DND-41 (cell line): Measurements from ENCODE around the gene CSPG5.

Source experiments
- ATAC-seq: fragments of 200-7000 bp; cut with Tn5 transposase; 3 replicates; pipeline ENCODE4 v1.9.1; 2021; ENCODE audit warnings: low read depth; ENCODE audit not compliant: insufficient read depth
- DNase-seq: peaks from one replicate; pipeline ENCODE4 v3.0.0-alpha.2; 2020
- H2AFZ ChIP-seq: 2 replicates; pipeline ENCODE4 v1.6.0; 2012; ENCODE audit warnings: low read depth, low read length
- H3K27ac ChIP-seq: 2 replicates; pipeline ENCODE4 v1.5.1; 2012; ENCODE audit warnings: low read length, inconsistent platforms
- H3K27me3 ChIP-seq: fragments of 200-600 bp; sonication (generic); 2 replicates; pipeline ENCODE4 v1.6.0; 2012; ENCODE audit warnings: low read length, mild to moderate bottlenecking, inconsistent platforms; ENCODE audit not compliant: insufficient read depth, poor library complexity
- H3K36me3 ChIP-seq: 2 replicates; pipeline ENCODE4 v1.5.1; 2012; ENCODE audit warnings: low read length, inconsistent platforms; ENCODE audit not compliant: insufficient read depth
- H3K4me1 ChIP-seq: 2 replicates; pipeline ENCODE4 v1.5.1; 2012; ENCODE audit warnings: mild to moderate bottlenecking, low read length; ENCODE audit not compliant: insufficient read depth
- H3K4me2 ChIP-seq: 2 replicates; pipeline ENCODE4 v1.6.0; 2012; ENCODE audit warnings: mild to moderate bottlenecking, moderate library complexity, low read length, inconsistent platforms; ENCODE audit not compliant: insufficient read depth
- H3K4me3 ChIP-seq, 2 experiments: fragments of 200-600 bp in 1 of 2; shearing (Covaris generic) in 1 of 2; 2 replicates each; pipeline ENCODE4 v1.5.1; 2012 to 2016; ENCODE audit warnings: inconsistent platforms in 2 of 2, low read length in 2 of 2, mild to moderate bottlenecking in 2 of 2, low read depth in 1 of 2, moderate library complexity in 1 of 2
- H3K79me2 ChIP-seq: 2 replicates; pipeline ENCODE4 v1.6.0; 2012; ENCODE audit warnings: low read length, inconsistent platforms; ENCODE audit not compliant: insufficient read depth
- H3K9ac ChIP-seq: 2 replicates; pipeline ENCODE4 v1.6.0; 2012; ENCODE audit warnings: low read depth, mild to moderate bottlenecking, inconsistent platforms, low read length, moderate library complexity
- H3K9me3 ChIP-seq: 2 replicates; pipeline ENCODE4 v1.5.1; 2012; ENCODE audit warnings: low read length, moderate library complexity, mild to moderate bottlenecking, inconsistent platforms; ENCODE audit not compliant: insufficient read depth, severe bottlenecking
- H4K20me1 ChIP-seq: 2 replicates; pipeline ENCODE4 v1.6.0; 2012; ENCODE audit warnings: low read length; ENCODE audit not compliant: insufficient read depth
- EZH2 ChIP-seq: IDR thresholded peaks from 3 replicates; pipeline ENCODE4 v1.6.1; 2012; ENCODE audit warnings: borderline replicate concordance, low read depth, mild to moderate bottlenecking, moderate library complexity, low read length, inconsistent platforms; ENCODE audit not compliant: severe bottlenecking
- TF ChIP-seq, protein P1 (sequence below): IDR thresholded peaks from 2 replicates; pipeline ENCODE4 v1.5.1; 2012; ENCODE audit warnings: borderline replicate concordance, low read length, moderate library complexity, mild to moderate bottlenecking; ENCODE audit not compliant: poor library complexity, severe bottlenecking; ENCODE audit errors: extremely low read depth

CSPG5 gene

DNA sequence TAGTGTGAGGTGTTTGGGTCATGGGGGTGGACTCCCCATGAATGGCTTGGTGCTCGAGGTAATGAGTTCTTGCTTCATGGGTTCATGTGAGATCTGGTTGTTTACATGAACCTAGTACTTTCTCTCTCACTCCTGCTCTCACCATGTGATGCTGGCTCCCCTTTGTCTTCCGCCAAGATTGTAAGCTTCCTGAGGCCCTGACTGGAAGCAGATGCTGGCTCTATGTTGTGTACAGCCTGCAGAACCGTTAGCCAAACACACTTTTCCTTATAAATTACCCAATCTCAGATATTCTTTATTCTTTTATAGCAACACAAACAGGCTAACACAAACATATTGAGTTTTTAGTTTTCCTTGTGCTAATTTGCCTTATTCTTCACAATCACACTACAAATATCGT lies 3.2 kb upstream of the CSPG5 start:
- H3K79me2 ChIP-seq = no peaks in the 10 kb centered on the region
- H3K36me3 ChIP-seq = peaks cover 20% of the 10 kb centered on the region
- DNase-seq (no peak), ATAC-seq (no peak)
- H3K27ac ChIP-seq = no peak overlapping the region
- no peak overlapping the region for H3K9ac ChIP-seq
- no peak for TF ChIP-seq EZH2
- TF ChIP-seq, protein P1, sequence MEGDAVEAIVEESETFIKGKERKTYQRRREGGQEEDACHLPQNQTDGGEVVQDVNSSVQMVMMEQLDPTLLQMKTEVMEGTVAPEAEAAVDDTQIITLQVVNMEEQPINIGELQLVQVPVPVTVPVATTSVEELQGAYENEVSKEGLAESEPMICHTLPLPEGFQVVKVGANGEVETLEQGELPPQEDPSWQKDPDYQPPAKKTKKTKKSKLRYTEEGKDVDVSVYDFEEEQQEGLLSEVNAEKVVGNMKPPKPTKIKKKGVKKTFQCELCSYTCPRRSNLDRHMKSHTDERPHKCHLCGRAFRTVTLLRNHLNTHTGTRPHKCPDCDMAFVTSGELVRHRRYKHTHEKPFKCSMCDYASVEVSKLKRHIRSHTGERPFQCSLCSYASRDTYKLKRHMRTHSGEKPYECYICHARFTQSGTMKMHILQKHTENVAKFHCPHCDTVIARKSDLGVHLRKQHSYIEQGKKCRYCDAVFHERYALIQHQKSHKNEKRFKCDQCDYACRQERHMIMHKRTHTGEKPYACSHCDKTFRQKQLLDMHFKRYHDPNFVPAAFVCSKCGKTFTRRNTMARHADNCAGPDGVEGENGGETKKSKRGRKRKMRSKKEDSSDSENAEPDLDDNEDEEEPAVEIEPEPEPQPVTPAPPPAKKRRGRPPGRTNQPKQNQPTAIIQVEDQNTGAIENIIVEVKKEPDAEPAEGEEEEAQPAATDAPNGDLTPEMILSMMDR = no peak
- no peak overlapping the region for H3K4me3 ChIP-seq
- H2AFZ ChIP-seq = no peak overlapping the region
- no peaks in the 10 kb centered on the region for H3K9me3 ChIP-seq
- no peaks in the 10 kb centered on the region for H3K4me1 ChIP-seq
- H3K27me3 ChIP-seq = no peaks in the 10 kb centered on the region
- no peak overlapping the region for H3K4me2 ChIP-seq
- H4K20me1 ChIP-seq = 0 out of 2 replicates have a peak, but pooled peaks cover 10% of the 10 kb centered on the region

DNA sequence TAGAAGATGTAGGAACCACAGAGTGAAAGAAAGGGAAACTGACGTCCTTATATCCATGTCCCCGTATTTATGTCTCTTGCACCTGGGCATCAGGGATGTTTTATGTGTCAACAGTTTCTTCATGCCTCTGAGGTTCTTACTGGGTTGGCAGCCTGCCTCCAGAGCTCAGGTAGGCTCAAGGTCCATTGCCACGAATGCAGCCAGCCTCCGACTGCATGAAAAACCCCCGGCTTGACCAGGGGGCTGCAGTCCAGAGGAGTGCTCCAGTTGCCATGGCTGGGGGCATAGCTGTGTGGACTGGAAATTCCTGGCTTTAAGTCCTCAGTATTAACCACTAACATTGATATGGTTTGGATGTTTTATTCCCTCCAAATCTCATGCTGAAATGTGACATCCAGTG lies 2.8 kb upstream of the CSPG5 start:
- Histone ChIP-seq H3K4me2 (no peak overlapping the region), H4K20me1 (0 out of 2 replicates have a peak, but pooled peaks cover 10% of the 10 kb centered on the region), H3K4me1 (no peaks in the 10 kb centered on the region), H2AFZ (no peak overlapping the region), H3K4me3 (no peak overlapping the region), H3K9ac (no peak overlapping the region), H3K9me3 (no peaks in the 10 kb centered on the region), H3K79me2 (no peaks in the 10 kb centered on the region), H3K27ac (no peak overlapping the region), H3K36me3 (peaks cover 16% of the 10 kb centered on the region), H3K27me3 (no peaks in the 10 kb centered on the region)
- no peak for ATAC-seq
- no peak for TF ChIP-seq EZH2
- TF ChIP-seq, protein P1 = no peak
- DNase-seq = no peak

DNA sequence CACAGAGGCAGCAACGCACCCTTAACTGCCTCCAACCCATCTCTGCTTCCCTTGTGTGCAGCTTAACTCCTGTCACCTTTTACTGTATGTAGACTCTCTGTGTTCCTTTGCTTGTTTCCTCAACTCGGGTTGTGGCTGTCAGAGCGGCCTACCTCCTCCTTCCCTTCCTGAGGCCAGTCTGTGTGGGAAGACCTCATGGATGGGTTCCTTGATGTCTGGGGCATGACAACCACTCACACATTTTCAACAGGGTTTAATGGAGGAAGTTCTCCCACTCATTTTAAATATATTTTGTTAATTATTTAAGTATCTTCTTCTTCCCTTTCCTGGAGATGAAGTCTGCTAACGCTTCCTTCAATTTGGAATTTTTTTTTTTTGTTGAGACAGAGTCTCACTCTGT lies 1.8 kb upstream of the CSPG5 start:
- no peaks in the 10 kb centered on the region for H3K27me3 ChIP-seq
- 0 out of 2 replicates have a peak, but pooled peaks cover 10% of the 10 kb centered on the region for H4K20me1 ChIP-seq
- no peaks in the 10 kb centered on the region for H3K4me1 ChIP-seq
- peaks cover 6% of the 10 kb centered on the region; the same call in 1 of the 2 replicates for H3K36me3 ChIP-seq
- H3K9me3 ChIP-seq = no peaks in the 10 kb centered on the region
- H2AFZ ChIP-seq = no peak overlapping the region
- no peak overlapping the region for H3K27ac ChIP-seq
- H3K4me2 ChIP-seq = no peak overlapping the region
- H3K79me2 ChIP-seq = no peaks in the 10 kb centered on the region
- DNase-seq (no peak), ATAC-seq (peak; percentile 24; the same call in 1 of the 3 replicates)
- TF ChIP-seq, protein P1 = no peak
- TF ChIP-seq EZH2 = no peak
- H3K4me3 ChIP-seq = no peak overlapping the region
- no peak overlapping the region for H3K9ac ChIP-seq
